ENCODE measurements around the gene FRG1. TPM values are rescaled to one million over a fixed set of nuclear protein-coding genes. Genes with fewer than 3 reads are reported as not detected.
"Not testable (repeated sequence)": the region's sequence is repeated elsewhere in the genome, so short reads cannot be mapped to it uniquely, and the experiment has no call there.

The FRG1 gene
- total RNA-seq, 4 donors from 2014 or later = 30.7 to 40.0 (median 36.7) TPM

- Histone ChIP-seq H3K4me3 (no peak overlapping the region), H3K27me3 (no peaks in the 10 kb centered on the region), H3K4me1 (no peaks in the 10 kb centered on the region), H3K27ac (replicated peaks in 1 of 4) (no peak overlapping the region), H3K9me3 (peaks cover 0 to 12% (median 11%) of the 10 kb centered on the region in 4 donors), H3K36me3 (peaks cover 0 to 5% (median 0%) of the 10 kb centered on the region in 4 donors)
- DNase-seq (ENCODE audit: extremely low spot score) = no peak
- intact Hi-C loops (cut with DNase I) = no loop called here
- 93% methylated on average over 21 of the region's 23 CpGs for WGBS
- TF ChIP-seq EP300 (IDR thresholded peaks at IDR 0.05) (no peak), POLR2A (IDR thresholded peaks at IDR 0.05; ENCODE audit: low read depth) (no peak), CTCF (IDR thresholded peaks at IDR 0.05) (no peak), POLR2AphosphoS5 (IDR thresholded peaks at IDR 0.05) (no peak)
Measured at GRCh38 chr4:189917161-189917891, 23.3 kb upstream of the FRG1 start.

- intact Hi-C loops (cut with DNase I) = no loop called here
- Histone ChIP-seq H3K27me3 (no peaks in the 10 kb centered on the region), H3K27ac (replicated peaks in 1 of 4) (no peak overlapping the region), H3K9me3 (peaks cover 0 to 12% (median 11%) of the 10 kb centered on the region in 4 donors), H3K4me3 (no peak overlapping the region), H3K4me1 (no peaks in the 10 kb centered on the region), H3K36me3 (peaks cover 0 to 5% (median 0%) of the 10 kb centered on the region in 4 donors)
- no peak for DNase-seq (ENCODE audit: extremely low spot score)
- 96% methylated on average over 1 of the region's 1 CpG for WGBS
- no peak for TF ChIP-seq POLR2A (IDR thresholded peaks at IDR 0.05; ENCODE audit: low read depth)
- no peak for TF ChIP-seq POLR2AphosphoS5 (IDR thresholded peaks at IDR 0.05)
- no peak for TF ChIP-seq EP300 (IDR thresholded peaks at IDR 0.05)
- no peak for TF ChIP-seq CTCF (IDR thresholded peaks at IDR 0.05)
Measured at GRCh38 chr4:189921058-189921457, 19.6 kb upstream of the FRG1 start.

GRCh38 chr4:189926742-189927141, 13.9 kb upstream of the FRG1 start:
- H3K4me1 ChIP-seq; H3K36me3 ChIP-seq; intact Hi-C loops (cut with DNase I); H3K9me3 ChIP-seq; H3K27ac ChIP-seq (replicated peaks in 1 of 4); H3K27me3 ChIP-seq; H3K4me3 ChIP-seq; DNase-seq (ENCODE audit: extremely low spot score): not testable (repeated sequence)
- 81% methylated on average over 5 of the region's 5 CpGs for WGBS

- H3K27me3 ChIP-seq = no peaks in the 10 kb centered on the region
- H3K27ac ChIP-seq (replicated peaks in 1 of 4) = peak overlapping the region; percentile 87 to 93 (median 90)
- WGBS = 0% methylated on average over 10 of the region's 31 CpGs
- TF ChIP-seq EP300 (IDR thresholded peaks at IDR 0.05) (no peak), POLR2AphosphoS5 (IDR thresholded peaks at IDR 0.05) (no peak), CTCF (IDR thresholded peaks at IDR 0.05) (no peak), POLR2A (IDR thresholded peaks at IDR 0.05; ENCODE audit: low read depth) (no peak)
- DNase-seq (ENCODE audit: extremely low spot score) = no peak
- peaks cover 0 to 10% (median 0%) of the 10 kb centered on the region in 4 donors for H3K36me3 ChIP-seq
- H3K4me1 ChIP-seq = peaks cover 15 to 38% (median 26%) of the 10 kb centered on the region in 4 donors
- intact Hi-C loops (cut with DNase I) = no loop called here
- no peaks in the 10 kb centered on the region for H3K9me3 ChIP-seq
- peak overlapping the region; percentile 80 to 96 (median 86) for H3K4me3 ChIP-seq
Measured at GRCh38 chr4:189941005-189941450, 356 bp downstream of the FRG1 start.

GRCh38 chr4:189942412-189942811, 1.7 kb downstream of the FRG1 start:
- peaks cover 15 to 38% (median 27%) of the 10 kb centered on the region in 4 donors for H3K4me1 ChIP-seq
- H3K9me3 ChIP-seq; intact Hi-C loops (cut with DNase I); H3K27me3 ChIP-seq; DNase-seq (ENCODE audit: extremely low spot score); H3K4me3 ChIP-seq; H3K36me3 ChIP-seq; H3K27ac ChIP-seq (replicated peaks in 1 of 4): not testable (repeated sequence)
- 100% methylated on average over 3 of the region's 3 CpGs for WGBS

GRCh38 chr4:189944077-189944476, 3.4 kb downstream of the FRG1 start:
- H3K4me3 ChIP-seq; DNase-seq (ENCODE audit: extremely low spot score); intact Hi-C loops (cut with DNase I); H3K27ac ChIP-seq (replicated peaks in 1 of 4); H3K9me3 ChIP-seq; H3K36me3 ChIP-seq; H3K27me3 ChIP-seq: not testable (repeated sequence)
- WGBS = 90% methylated on average over 5 of the region's 5 CpGs
- H3K4me1 ChIP-seq = peaks cover 20 to 45% (median 35%) of the 10 kb centered on the region in 4 donors

- intact Hi-C loops (cut with DNase I); H3K36me3 ChIP-seq; H3K27me3 ChIP-seq; H3K4me3 ChIP-seq; H3K9me3 ChIP-seq; DNase-seq (ENCODE audit: extremely low spot score); H3K27ac ChIP-seq (replicated peaks in 1 of 4): not testable (repeated sequence)
- H3K4me1 ChIP-seq = peaks cover 17 to 35% (median 28%) of the 10 kb centered on the region in 4 donors
- 97% methylated on average over 13 of the region's 13 CpGs for WGBS
Measured at GRCh38 chr4:189946906-189947305, 6.2 kb downstream of the FRG1 start.

- H3K27ac ChIP-seq (replicated peaks in 1 of 4); DNase-seq (ENCODE audit: extremely low spot score); intact Hi-C loops (cut with DNase I); H3K4me3 ChIP-seq; H3K27me3 ChIP-seq; H3K9me3 ChIP-seq: not testable (repeated sequence)
- peaks cover 0 to 14% (median 5%) of the 10 kb centered on the region in 4 donors for H3K36me3 ChIP-seq
- 80% methylated on average over 7 of the region's 7 CpGs for WGBS
- peaks cover 6 to 20% (median 17%) of the 10 kb centered on the region in 4 donors for H3K4me1 ChIP-seq
Measured at GRCh38 chr4:189948486-189948885, 7.8 kb downstream of the FRG1 start.

GRCh38 chr4:189969291-189969690, 28.6 kb downstream of the FRG1 start:
- peaks cover 0 to 13% (median 11%) of the 10 kb centered on the region in 4 donors for H3K9me3 ChIP-seq
- DNase-seq (ENCODE audit: extremely low spot score); H3K27ac ChIP-seq (replicated peaks in 1 of 4); intact Hi-C loops (cut with DNase I); H3K4me1 ChIP-seq; H3K4me3 ChIP-seq; H3K27me3 ChIP-seq; H3K36me3 ChIP-seq: not testable (repeated sequence)
- WGBS = 72% methylated on average over 1 of the region's 1 CpG
